Measurements from ENCODE around the gene ADAMTSL3. TPM values are rescaled to one million over a fixed set of nuclear protein-coding genes. Genes with fewer than 3 reads are reported as not detected.
"Not testable (repeated sequence)": the region's sequence is repeated elsewhere in the genome, so short reads cannot be mapped to it uniquely, and the experiment has no call there.

The ADAMTSL3 gene
- total RNA-seq, 2 donors from 2014 or later = 0.79 to 3.4 TPM

GRCh38 chr15:84054544-84054943 is 400.6 kb downstream of the ADAMTSL3 start:
- no CpG with 5 or more reads among the region's 1 CpG for WGBS, 2 experiments (ENCODE audit: insufficient coverage in 1 of 2, insufficient read length in 1 of 2)
- H3K4me3 ChIP-seq (ENCODE audit: low read length); H3K4me3 Mint-ChIP-seq; H3K4me1 Mint-ChIP-seq; H3K27ac ChIP-seq (ENCODE audit: low read depth, low read length); H3K27me3 Mint-ChIP-seq (ENCODE audit: insufficient read depth); H3K9ac ChIP-seq (ENCODE audit: extremely low read depth, low read length, poor library complexity, severe bottlenecking); H3K36me3 ChIP-seq (ENCODE audit: control insufficient read depth, insufficient read depth, low read length); H3K36me3 Mint-ChIP-seq (ENCODE audit: low read depth); H3K27ac Mint-ChIP-seq; H3K4me1 ChIP-seq (ENCODE audit: control insufficient read depth, insufficient read depth, low read length); H3K27me3 ChIP-seq (ENCODE audit: control insufficient read depth, insufficient read depth, low read length, poor library complexity, severe bottlenecking); DNase-seq: not testable (repeated sequence)
- H3K9me3 ChIP-seq (ENCODE audit: control insufficient read depth, low read length) = peaks cover 18% of the 10 kb centered on the region
- TF ChIP-seq CTCF (conservative IDR thresholded peaks at IDR 0.05) = peak; percentile 37
- peaks cover 15% of the 10 kb centered on the region for H3K9me3 Mint-ChIP-seq

GRCh38 chr15:84057714-84058331 is 403.9 kb downstream of the ADAMTSL3 start:
- Mint-ChIP-seq H3K27me3 (ENCODE audit: insufficient read depth) (peaks cover 6% of the 10 kb centered on the region), H3K4me3 (no peak overlapping the region), H3K27ac (no peak overlapping the region), H3K4me1 (no peaks in the 10 kb centered on the region), H3K9me3 (peaks cover 21% of the 10 kb centered on the region), H3K36me3 (ENCODE audit: low read depth) (no peaks in the 10 kb centered on the region)
- no peaks in the 10 kb centered on the region for H3K36me3 ChIP-seq (ENCODE audit: control insufficient read depth, insufficient read depth, low read length)
- no peak overlapping the region for H3K9ac ChIP-seq (ENCODE audit: extremely low read depth, low read length, poor library complexity, severe bottlenecking)
- DNase-seq = no peak
- no peaks in the 10 kb centered on the region for H3K4me1 ChIP-seq (ENCODE audit: control insufficient read depth, insufficient read depth, low read length)
- WGBS, 2 experiments (ENCODE audit: insufficient coverage in 1 of 2, insufficient read length in 1 of 2) = 82% methylated on average over 4 of the region's 5 CpGs; no CpG with 5 or more reads in 1 of the 2 experiments
- TF ChIP-seq CTCF (conservative IDR thresholded peaks at IDR 0.05) = no peak
- H3K9me3 ChIP-seq (ENCODE audit: control insufficient read depth, low read length) = peaks cover 23% of the 10 kb centered on the region
- H3K27me3 ChIP-seq (ENCODE audit: control insufficient read depth, insufficient read depth, low read length, poor library complexity, severe bottlenecking) = no peaks in the 10 kb centered on the region
- H3K4me3 ChIP-seq (ENCODE audit: low read length) = no peak overlapping the region
- no peak overlapping the region for H3K27ac ChIP-seq (ENCODE audit: low read depth, low read length)

GRCh38 chr15:84063674-84064073 is 409.8 kb downstream of the ADAMTSL3 start:
- 50 to 73% methylated on average over 1 to 2 of the region's 2 CpGs for WGBS, 2 experiments (ENCODE audit: insufficient coverage in 1 of 2, insufficient read length in 1 of 2)
- DNase-seq; H3K36me3 ChIP-seq (ENCODE audit: control insufficient read depth, insufficient read depth, low read length); H3K4me3 ChIP-seq (ENCODE audit: low read length); H3K4me3 Mint-ChIP-seq; H3K4me1 ChIP-seq (ENCODE audit: control insufficient read depth, insufficient read depth, low read length); H3K27ac ChIP-seq (ENCODE audit: low read depth, low read length); H3K9ac ChIP-seq (ENCODE audit: extremely low read depth, low read length, poor library complexity, severe bottlenecking); H3K27me3 Mint-ChIP-seq (ENCODE audit: insufficient read depth); H3K27ac Mint-ChIP-seq; H3K36me3 Mint-ChIP-seq (ENCODE audit: low read depth); H3K4me1 Mint-ChIP-seq; H3K27me3 ChIP-seq (ENCODE audit: control insufficient read depth, insufficient read depth, low read length, poor library complexity, severe bottlenecking): not testable (repeated sequence)
- H3K9me3 Mint-ChIP-seq = peaks cover 25% of the 10 kb centered on the region
- peaks cover 19% of the 10 kb centered on the region for H3K9me3 ChIP-seq (ENCODE audit: control insufficient read depth, low read length)

- H3K9me3 ChIP-seq (ENCODE audit: control insufficient read depth, low read length); H3K4me3 Mint-ChIP-seq; H3K27ac ChIP-seq (ENCODE audit: low read depth, low read length); H3K36me3 ChIP-seq (ENCODE audit: control insufficient read depth, insufficient read depth, low read length); H3K27ac Mint-ChIP-seq; H3K4me1 ChIP-seq (ENCODE audit: control insufficient read depth, insufficient read depth, low read length); DNase-seq; H3K4me3 ChIP-seq (ENCODE audit: low read length); H3K9ac ChIP-seq (ENCODE audit: extremely low read depth, low read length, poor library complexity, severe bottlenecking); H3K36me3 Mint-ChIP-seq (ENCODE audit: low read depth); H3K27me3 Mint-ChIP-seq (ENCODE audit: insufficient read depth); H3K27me3 ChIP-seq (ENCODE audit: control insufficient read depth, insufficient read depth, low read length, poor library complexity, severe bottlenecking): not testable (repeated sequence)
- H3K4me1 Mint-ChIP-seq = peaks cover 15% of the 10 kb centered on the region
- H3K9me3 Mint-ChIP-seq = peaks cover 11% of the 10 kb centered on the region
- 79 to 100% methylated on average over 1 to 2 of the region's 2 CpGs for WGBS, 2 experiments (ENCODE audit: insufficient coverage in 1 of 2, insufficient read length in 1 of 2)
Measured at GRCh38 chr15:84068674-84069073, 414.8 kb downstream of the ADAMTSL3 start.

- not testable (repeated sequence) for H3K36me3 Mint-ChIP-seq (ENCODE audit: low read depth); H3K4me3 ChIP-seq (ENCODE audit: low read length); H3K4me1 ChIP-seq (ENCODE audit: control insufficient read depth, insufficient read depth, low read length); H3K9me3 ChIP-seq (ENCODE audit: control insufficient read depth, low read length); H3K9ac ChIP-seq (ENCODE audit: extremely low read depth, low read length, poor library complexity, severe bottlenecking); H3K27ac ChIP-seq (ENCODE audit: low read depth, low read length); H3K9me3 Mint-ChIP-seq; DNase-seq; H3K36me3 ChIP-seq (ENCODE audit: control insufficient read depth, insufficient read depth, low read length); H3K4me3 Mint-ChIP-seq; H3K27ac Mint-ChIP-seq
- WGBS, 2 experiments (ENCODE audit: insufficient coverage in 1 of 2, insufficient read length in 1 of 2) = 91% methylated on average over 2 of the region's 2 CpGs; no CpG with 5 or more reads in 1 of the 2 experiments
- Mint-ChIP-seq H3K27me3 (ENCODE audit: insufficient read depth) (peaks cover 82% of the 10 kb centered on the region), H3K4me1 (peaks cover 12% of the 10 kb centered on the region)
- peaks cover 38% of the 10 kb centered on the region for H3K27me3 ChIP-seq (ENCODE audit: control insufficient read depth, insufficient read depth, low read length, poor library complexity, severe bottlenecking)
Measured at GRCh38 chr15:84078038-84078437, 424.1 kb downstream of the ADAMTSL3 start.
